Astrocyte of the cerebellum (primary cell): ENCODE measurements around the gene GRPEL2.

ENCODE experiments used
- DNase-seq: peaks from one replicate; pipeline ENCODE4 v3.0.0-alpha.2; 2011; ENCODE audit warnings: low read depth
- H3K4me3 ChIP-seq: 2 replicates; pipeline ENCODE4 v1.5.1; 2011; ENCODE audit warnings: mild to moderate bottlenecking, low read depth, low read length, moderate library complexity
- in situ Hi-C: cut with HindIII; loops from 2 replicates; pipeline ENCODE4 v1.10.0; 2017; ENCODE audit warnings: low sequenced_read_pairs
- TF ChIP-seq, protein P1 (sequence below): IDR thresholded peaks from 2 replicates; pipeline ENCODE4 v1.5.1; 2012; ENCODE audit warnings: low read length, low read depth, moderate library complexity, mild to moderate bottlenecking; ENCODE audit errors: missing control alignments

The GRPEL2 gene

DNA sequence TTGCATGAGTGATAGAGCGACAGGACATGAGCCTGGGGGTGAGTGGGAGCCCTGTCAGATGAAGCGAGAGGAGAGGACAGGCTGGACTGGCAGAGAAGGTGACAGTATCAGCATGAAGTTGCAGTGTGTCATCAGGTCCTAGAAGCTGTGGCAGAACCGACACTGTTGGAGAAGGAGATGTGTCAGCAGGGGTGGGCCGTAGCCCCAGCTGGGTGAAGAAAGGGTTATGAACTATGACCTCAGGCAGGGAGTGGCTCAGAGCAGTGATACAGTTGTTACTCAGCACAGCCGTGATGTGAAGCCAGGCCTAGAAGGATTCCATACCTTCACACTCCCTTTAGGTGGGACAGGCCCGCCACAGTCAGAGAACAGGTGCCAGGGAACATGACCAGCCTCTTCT lies 20.1 kb downstream of the GRPEL2 start:
- in situ Hi-C loops: no loop called here
- no peak for DNase-seq
- no peak overlapping the region for H3K4me3 ChIP-seq
- TF ChIP-seq, protein P1, sequence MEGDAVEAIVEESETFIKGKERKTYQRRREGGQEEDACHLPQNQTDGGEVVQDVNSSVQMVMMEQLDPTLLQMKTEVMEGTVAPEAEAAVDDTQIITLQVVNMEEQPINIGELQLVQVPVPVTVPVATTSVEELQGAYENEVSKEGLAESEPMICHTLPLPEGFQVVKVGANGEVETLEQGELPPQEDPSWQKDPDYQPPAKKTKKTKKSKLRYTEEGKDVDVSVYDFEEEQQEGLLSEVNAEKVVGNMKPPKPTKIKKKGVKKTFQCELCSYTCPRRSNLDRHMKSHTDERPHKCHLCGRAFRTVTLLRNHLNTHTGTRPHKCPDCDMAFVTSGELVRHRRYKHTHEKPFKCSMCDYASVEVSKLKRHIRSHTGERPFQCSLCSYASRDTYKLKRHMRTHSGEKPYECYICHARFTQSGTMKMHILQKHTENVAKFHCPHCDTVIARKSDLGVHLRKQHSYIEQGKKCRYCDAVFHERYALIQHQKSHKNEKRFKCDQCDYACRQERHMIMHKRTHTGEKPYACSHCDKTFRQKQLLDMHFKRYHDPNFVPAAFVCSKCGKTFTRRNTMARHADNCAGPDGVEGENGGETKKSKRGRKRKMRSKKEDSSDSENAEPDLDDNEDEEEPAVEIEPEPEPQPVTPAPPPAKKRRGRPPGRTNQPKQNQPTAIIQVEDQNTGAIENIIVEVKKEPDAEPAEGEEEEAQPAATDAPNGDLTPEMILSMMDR: no peak

DNA sequence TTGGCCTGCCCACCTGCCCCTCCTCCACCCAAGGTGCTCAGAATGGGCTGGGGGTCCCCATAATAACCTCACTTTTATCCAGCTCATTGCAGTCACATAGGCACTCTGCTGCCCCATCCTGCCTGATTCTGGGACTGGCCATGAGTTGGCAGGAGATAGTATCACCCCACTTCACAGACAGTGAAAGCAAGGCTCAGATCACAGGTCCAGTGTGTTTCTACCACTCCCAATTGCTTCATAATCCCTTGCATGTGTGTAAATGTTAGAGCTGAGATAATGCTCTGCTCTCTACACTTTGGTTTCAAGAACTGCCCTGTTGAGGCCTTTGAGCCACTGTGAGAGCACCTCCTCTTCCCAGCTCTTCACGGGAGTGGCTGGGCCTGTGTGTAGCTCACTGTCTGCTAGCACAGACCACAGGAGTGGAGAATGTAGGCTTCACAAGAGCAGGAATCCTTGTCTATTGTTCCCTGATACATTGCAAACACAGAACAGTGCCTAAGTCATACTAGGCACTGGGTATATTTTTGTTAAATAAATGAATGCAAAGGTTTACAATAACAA lies 20.9 kb downstream of the GRPEL2 start:
- no peak for DNase-seq
- TF ChIP-seq, protein P1: no peak
- H3K4me3 ChIP-seq: no peak overlapping the region
- in situ Hi-C loops: no loop called here

DNA sequence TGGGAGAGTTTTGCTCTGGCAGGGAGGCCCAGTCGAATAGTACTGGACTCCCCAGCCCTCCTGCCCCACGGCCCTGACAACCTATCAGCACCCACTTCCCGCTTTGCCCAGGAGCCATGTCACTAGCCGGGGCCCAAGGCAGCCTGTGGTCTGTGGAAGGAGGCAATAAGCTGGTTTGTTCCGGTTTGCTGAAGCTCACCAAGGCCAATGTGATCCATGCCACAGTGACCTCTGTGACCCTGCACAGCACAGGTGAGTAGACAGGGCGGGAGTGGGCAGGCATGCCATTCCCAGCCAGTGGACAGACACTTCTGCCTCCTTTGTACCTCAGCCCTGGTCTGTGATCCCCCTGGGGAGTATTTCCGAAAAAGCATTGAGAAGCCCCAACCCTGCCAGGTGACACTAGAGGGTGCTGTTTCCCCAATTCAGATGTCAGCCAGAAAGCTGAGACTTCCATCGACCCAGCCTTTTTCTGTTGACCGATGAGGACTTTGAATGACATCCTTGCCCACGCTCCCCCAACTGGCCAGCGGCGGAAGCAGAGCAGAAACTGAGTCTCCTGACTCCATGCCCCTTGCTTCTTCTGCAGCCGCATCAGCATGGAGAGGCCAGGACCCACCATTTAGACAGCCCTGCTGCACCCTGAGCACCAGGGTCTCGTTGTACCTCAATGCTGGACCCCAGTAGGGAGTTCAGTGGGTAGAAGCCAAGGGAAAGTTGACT lies 22.1 kb downstream of the GRPEL2 start:
- DNase-seq: no peak
- TF ChIP-seq, protein P1: peak; percentile 88
- in situ Hi-C loops: no loop called here
- no peak overlapping the region for H3K4me3 ChIP-seq

DNA sequence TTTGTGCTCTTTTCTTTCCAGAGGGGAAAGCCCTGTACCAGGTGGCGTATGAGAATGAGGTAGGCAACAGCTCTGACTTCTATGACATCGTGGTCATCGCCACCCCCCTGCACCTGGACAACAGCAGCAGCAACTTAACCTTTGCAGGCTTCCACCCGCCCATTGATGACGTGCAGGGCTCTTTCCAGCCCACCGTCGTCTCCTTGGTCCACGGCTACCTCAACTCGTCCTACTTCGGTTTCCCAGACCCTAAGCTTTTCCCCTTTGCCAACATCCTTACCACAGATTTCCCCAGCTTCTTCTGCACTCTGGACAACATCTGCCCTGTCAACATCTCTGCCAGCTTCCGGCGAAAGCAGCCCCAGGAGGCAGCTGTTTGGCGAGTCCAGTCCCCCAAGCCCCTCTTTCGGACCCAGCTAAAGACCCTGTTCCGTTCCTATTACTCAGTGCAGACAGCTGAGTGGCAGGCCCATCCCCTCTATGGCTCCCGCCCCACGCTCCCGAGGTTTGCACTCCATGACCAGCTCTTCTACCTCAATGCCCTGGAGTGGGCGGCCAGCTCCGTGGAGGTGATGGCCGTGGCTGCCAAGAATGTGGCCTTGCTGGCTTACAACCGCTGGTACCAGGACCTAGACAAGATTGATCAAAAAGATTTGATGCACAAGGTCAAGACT lies 22.8 kb downstream of the GRPEL2 start:
- DNase-seq: no peak
- H3K4me3 ChIP-seq: no peak overlapping the region
- TF ChIP-seq, protein P1: no peak
- in situ Hi-C loops: no loop called here

DNA sequence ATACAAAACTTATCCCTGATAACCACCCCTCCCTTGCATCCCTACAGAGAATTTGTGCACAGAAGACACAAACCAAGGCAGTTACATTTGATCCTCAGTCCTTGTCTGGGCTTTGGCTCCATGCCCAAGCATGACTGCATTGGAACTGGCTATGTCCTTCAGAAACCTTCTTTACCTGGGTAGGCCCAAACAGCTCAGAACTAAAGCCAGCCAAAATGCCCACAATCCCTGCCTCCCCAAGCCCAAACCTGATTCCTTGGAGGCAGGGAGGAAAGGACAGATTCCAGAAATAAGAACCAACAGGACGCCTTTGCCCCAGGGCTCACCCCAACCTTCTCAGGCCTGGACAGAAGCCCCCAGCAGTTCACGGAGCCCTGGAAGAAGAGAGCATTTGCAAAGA lies 25.6 kb downstream of the GRPEL2 start:
- no peak for DNase-seq
- in situ Hi-C loops: no loop called here
- TF ChIP-seq, protein P1: no peak
- H3K4me3 ChIP-seq: no peak overlapping the region

DNA sequence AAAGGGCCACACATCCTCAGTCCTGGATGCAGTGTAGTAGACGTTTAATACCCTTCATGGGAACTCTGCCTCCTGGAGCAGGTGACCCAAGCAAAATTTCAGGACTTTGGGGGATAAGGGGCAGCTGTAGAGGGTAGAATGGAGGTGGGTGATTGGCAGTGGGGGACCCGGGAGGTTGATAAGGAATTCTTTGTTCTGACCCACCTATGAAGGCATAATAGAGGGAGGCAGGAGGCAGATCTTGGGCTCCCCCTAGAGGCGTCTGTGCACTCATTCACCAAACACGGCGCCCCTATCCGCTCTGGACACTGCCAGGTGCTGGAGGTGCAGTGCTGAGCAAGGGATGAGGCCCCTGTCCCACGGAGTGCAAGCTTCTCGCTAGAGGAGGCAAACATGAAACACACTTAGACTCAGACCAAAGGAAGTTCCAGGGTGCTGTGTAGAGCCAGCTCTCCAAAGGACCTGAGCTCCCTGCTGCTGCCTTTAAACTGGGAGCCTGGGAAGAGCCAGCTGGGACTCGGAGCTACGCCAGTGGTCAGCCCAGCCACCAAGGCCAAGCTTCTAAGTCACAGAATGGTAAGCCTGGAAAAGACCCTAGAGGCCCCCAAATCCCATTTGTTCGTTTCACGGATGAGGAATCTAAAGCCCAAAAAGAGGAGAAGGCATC lies 26.1 kb downstream of the GRPEL2 start:
- TF ChIP-seq, protein P1: peak; percentile 85
- in situ Hi-C loops: no loop called here
- peak; percentile 15 for DNase-seq
- H3K4me3 ChIP-seq: no peak overlapping the region
